ENCODE data around the gene EIF5.

DNA sequence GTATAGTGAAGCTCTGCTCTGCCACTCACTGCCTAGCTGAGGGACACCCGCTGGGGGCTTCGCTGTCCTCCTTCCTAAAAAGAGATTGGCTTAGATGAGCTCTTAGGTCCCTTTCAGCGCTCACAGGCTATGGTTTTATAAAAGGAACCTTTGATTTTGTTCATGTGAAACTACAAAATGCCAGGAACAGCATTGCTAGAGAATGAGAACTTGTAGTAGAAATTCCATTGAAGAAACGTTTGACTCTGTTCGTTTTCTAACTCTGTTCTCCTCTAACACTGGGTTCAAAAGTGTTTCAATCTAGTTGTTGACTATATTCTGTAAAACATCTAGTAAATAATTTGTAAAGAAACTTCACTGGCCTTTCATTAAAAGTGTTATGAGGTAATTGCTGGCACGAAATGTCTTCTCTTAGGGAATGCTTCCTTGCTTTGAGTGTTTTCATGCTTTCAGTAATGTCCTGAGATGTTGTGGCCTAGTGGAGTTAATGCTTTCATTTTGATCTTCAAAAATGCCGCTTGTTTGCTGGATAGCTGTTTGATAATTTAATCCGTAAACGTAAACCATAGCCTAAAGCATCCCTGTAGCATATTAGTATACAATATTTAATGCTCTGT lies 52.8 kb downstream of the EIF5 start:
- TF ChIP-seq POLR2A (IDR thresholded peaks at IDR 0.05) (no peak), EP300 (IDR thresholded peaks at IDR 0.05) (no peak)
- TF ChIP-seq, protein P1, sequence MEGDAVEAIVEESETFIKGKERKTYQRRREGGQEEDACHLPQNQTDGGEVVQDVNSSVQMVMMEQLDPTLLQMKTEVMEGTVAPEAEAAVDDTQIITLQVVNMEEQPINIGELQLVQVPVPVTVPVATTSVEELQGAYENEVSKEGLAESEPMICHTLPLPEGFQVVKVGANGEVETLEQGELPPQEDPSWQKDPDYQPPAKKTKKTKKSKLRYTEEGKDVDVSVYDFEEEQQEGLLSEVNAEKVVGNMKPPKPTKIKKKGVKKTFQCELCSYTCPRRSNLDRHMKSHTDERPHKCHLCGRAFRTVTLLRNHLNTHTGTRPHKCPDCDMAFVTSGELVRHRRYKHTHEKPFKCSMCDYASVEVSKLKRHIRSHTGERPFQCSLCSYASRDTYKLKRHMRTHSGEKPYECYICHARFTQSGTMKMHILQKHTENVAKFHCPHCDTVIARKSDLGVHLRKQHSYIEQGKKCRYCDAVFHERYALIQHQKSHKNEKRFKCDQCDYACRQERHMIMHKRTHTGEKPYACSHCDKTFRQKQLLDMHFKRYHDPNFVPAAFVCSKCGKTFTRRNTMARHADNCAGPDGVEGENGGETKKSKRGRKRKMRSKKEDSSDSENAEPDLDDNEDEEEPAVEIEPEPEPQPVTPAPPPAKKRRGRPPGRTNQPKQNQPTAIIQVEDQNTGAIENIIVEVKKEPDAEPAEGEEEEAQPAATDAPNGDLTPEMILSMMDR (IDR thresholded peaks at IDR 0.05) = no peak
